ENCODE measurements around the gene CUX1.

CUX1 gene

DNA sequence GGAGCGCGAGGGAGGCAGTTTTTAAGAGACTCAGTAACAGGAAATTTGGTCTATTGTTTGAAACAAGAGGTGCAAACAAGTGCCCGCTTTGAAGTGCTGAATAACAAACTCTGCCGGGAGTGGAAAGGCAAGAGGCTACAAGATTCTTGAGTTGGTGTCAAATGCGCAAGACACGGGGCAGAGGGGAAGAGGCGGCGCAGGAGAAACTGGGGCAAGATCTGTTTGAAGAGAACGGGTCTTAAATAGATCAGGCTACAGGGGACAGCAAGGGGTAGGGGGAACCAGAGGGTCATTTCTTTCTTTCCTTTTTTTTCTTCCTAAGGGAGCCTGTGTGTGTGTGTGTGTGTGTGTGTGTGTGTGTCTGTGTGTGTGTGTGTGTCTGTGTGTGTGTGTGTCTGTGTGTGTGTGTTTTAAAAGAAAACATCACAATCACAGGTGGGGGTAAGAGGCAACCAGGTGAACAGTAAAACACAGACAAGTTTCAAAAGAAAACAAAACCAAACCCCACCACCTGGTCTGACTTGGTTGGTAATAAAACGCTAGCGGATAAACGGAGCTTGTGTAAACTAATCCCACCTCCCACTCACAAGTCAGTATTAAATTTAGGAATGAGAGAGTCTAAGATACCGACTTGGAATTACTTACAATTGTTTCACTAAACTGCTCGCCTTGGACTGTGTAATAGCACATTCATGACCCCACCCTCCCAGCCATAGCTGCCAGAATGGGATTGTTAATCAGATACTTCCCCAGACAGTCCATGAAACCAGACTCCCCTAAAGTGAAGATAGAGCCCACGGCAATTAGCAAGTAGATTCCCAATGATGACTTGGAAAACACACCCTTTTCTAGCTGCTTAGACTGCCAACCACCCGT, 13.1 kb upstream of the CUX1 start:
- no peak for DNase-seq (ENCODE audit: insufficient read length)
- TF ChIP-seq POLR2A (IDR thresholded peaks at IDR 0.05; ENCODE audit: low read depth, low read length) (no peak), TAF1 (IDR thresholded peaks at IDR 0.05; ENCODE audit: borderline replicate concordance, low read depth, low read length) (no peak), POLR2AphosphoS5 (IDR thresholded peaks at IDR 0.05; ENCODE audit: low read depth, low read length) (no peak)
- FAIRE-seq, result no peak

DNA sequence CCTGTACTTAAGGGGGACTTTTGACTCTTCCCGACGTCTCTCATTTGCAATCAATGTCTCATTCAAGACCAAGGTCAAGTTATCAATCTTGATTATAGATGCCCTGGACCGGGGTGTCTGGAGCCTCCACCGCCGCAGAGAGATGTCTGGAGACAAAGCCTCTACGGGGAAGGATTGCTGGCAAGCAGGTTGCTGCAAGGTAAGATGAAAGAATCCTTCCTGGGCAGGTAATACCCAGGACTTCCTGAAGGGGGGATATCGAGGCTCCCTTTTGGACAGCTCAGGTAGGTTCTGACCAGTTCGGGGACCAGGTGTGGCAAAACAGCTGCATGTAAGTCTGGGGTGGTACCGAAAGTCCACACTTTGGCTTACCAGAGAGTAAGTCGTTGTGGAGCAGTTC, 12.5 kb upstream of the CUX1 start:
- TF ChIP-seq POLR2A (IDR thresholded peaks at IDR 0.05; ENCODE audit: low read depth, low read length), result no peak
- TF ChIP-seq POLR2AphosphoS5 (IDR thresholded peaks at IDR 0.05; ENCODE audit: low read depth, low read length), result no peak
- no peak for TF ChIP-seq TAF1 (IDR thresholded peaks at IDR 0.05; ENCODE audit: borderline replicate concordance, low read depth, low read length)
- FAIRE-seq (no peak), DNase-seq (ENCODE audit: insufficient read length) (no peak)

DNA sequence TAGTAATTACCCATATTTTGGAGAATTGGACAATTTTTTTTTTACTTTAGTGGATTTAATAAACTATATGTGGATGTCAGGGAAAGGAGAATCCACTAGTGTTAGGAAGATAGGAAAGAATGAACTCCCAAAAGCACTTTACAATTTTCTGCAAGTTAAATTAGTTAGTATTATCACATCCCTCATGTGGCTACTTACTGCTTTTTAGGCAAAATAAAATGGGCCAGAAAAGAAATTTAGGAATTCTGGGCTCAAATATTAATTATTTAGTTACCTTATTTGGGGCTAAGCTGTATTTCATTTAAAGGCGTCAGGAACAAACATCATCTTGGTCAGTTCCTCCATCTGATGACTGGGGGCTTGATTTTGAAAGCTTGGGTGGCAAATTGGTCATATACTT, 4.8 kb upstream of the CUX1 start:
- TF ChIP-seq POLR2A (IDR thresholded peaks at IDR 0.05; ENCODE audit: low read depth, low read length) (no peak), TAF1 (IDR thresholded peaks at IDR 0.05; ENCODE audit: borderline replicate concordance, low read depth, low read length) (no peak), POLR2AphosphoS5 (IDR thresholded peaks at IDR 0.05; ENCODE audit: low read depth, low read length) (no peak)
- FAIRE-seq (no peak), DNase-seq (ENCODE audit: insufficient read length) (no peak)

- FAIRE-seq (no peak), DNase-seq (ENCODE audit: insufficient read length) (no peak)
- TF ChIP-seq POLR2AphosphoS5 (IDR thresholded peaks at IDR 0.05; ENCODE audit: low read depth, low read length), result no peak
- TF ChIP-seq POLR2A (IDR thresholded peaks at IDR 0.05; ENCODE audit: low read depth, low read length), result no peak
- no peak for TF ChIP-seq TAF1 (IDR thresholded peaks at IDR 0.05; ENCODE audit: borderline replicate concordance, low read depth, low read length)
Measured at GRCh38 chr7:101813402-101814019, 3.9 kb upstream of the CUX1 start.

- DNase-seq (ENCODE audit: insufficient read length) (peak; percentile 66), FAIRE-seq (peak; percentile 80)
- no peak for TF ChIP-seq TAF1 (IDR thresholded peaks at IDR 0.05; ENCODE audit: borderline replicate concordance, low read depth, low read length)
- no peak for TF ChIP-seq POLR2A (IDR thresholded peaks at IDR 0.05; ENCODE audit: low read depth, low read length)
- no peak for TF ChIP-seq POLR2AphosphoS5 (IDR thresholded peaks at IDR 0.05; ENCODE audit: low read depth, low read length)
Measured at GRCh38 chr7:101814081-101814990, 3.1 kb upstream of the CUX1 start.

GRCh38 chr7:101814991-101815825, 2.2 kb upstream of the CUX1 start:
- DNase-seq (ENCODE audit: insufficient read length), result peak; percentile 65
- FAIRE-seq, result peak; percentile 62

DNA sequence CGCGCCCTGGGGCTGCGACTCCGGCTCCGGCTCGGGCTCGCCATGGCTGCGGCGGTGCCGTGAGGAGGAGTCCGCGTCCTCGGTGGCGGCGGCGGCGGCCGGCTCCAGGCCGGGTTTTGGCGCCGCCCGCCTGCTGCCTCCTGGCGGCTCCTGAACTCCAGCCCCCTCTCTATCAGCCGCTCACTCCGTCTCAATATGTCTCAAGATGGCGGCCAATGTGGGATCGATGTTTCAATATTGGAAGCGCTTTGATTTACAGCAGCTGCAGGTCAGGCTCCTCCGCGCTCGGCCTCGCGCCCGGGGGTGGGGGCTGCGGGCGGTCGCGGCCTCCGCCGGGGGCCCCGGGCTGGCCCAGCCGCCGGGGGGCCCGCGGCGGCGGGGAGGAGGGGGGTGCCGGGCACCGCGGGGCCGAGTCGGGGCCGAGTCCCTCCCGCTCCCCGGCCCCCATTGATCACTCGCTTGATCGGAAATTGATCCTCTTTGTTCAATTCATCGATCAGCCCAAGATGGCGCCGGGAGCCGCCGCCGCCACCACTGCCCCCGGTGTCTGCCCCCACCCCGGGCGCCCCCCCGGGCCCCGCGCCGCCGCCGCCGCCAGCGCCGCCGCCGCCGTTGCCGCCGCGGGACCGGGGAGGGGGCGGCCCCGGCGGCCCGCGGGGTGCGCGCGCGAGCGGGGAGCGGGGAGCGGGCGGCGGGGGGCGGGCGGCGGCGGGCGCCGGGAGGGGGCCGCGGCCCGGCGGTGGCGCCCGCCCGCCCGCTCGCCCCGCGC, 1.4 kb upstream of the CUX1 start:
- DNase-seq (ENCODE audit: insufficient read length), result no peak
- TF ChIP-seq POLR2A (IDR thresholded peaks at IDR 0.05; ENCODE audit: low read depth, low read length) (peak; percentile 56; the same call in 1 of the 2 replicates), POLR2AphosphoS5 (IDR thresholded peaks at IDR 0.05; ENCODE audit: low read depth, low read length) (no peak), TAF1 (IDR thresholded peaks at IDR 0.05; ENCODE audit: borderline replicate concordance, low read depth, low read length) (peak; percentile 41; the same call in 1 of the 2 replicates)
- peak; percentile 50 for FAIRE-seq

More at GRCh38 chr7:101814991-101815825, 2.2 kb upstream of the CUX1 start:
- TF ChIP-seq POLR2A (IDR thresholded peaks at IDR 0.05; ENCODE audit: low read depth, low read length) (no peak), POLR2AphosphoS5 (IDR thresholded peaks at IDR 0.05; ENCODE audit: low read depth, low read length) (no peak), TAF1 (IDR thresholded peaks at IDR 0.05; ENCODE audit: borderline replicate concordance, low read depth, low read length) (no peak)

DNA sequence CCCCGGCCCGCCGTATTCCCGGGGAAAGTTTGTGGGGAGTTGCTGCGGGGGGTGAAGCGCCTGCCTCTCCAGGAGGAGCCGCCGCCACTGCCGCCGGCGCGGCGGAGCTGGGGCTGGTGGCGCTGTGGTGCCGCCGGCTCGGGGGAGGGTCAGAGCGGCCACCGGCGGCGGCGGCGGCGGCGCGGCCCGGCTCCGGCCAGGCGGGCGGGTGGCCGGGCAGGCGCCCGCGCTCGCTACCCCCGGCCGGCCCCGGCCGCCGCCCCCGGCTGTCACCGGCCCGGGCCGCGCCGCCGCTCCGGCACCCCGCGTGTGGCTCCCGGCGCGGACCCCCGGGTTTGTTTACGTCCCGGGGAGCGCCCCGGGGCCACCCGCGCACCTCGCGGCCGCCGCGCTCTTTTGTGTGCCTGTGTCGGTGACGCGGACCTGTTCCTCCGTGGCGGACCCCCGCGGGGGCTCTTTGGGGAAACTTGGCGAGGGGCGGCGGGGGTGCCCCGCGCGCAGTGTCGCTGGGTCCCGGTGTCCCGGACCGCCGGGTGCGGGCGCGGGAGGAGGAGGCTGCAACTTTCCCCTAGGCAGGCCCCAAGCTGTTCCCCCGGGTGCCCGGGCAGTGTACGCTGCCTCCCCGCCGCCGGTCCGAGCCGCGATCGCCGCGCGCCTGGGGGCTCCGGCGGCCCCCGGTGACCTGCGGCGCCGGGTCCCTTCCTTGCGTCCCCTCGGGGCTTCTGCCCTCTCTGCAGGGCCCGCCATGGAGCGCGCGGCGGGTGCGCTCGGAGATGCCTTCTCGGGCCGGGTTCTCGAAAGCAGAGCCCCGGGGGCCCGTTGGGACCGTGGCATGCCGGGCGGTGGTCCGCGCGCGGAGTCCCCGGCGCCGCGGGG, 593 bp upstream of the CUX1 start:
- no peak for TF ChIP-seq POLR2AphosphoS5 (IDR thresholded peaks at IDR 0.05; ENCODE audit: low read depth, low read length)
- no peak for TF ChIP-seq POLR2A (IDR thresholded peaks at IDR 0.05; ENCODE audit: low read depth, low read length)
- no peak for TF ChIP-seq TAF1 (IDR thresholded peaks at IDR 0.05; ENCODE audit: borderline replicate concordance, low read depth, low read length)
- DNase-seq (ENCODE audit: insufficient read length) (no peak), FAIRE-seq (no peak)

Measured in GM12892 (cell line).